H1 (cell line): ENCODE measurements around the gene PHACTR2. TPM values are rescaled to one million over a fixed set of nuclear protein-coding genes. Genes with fewer than 3 reads are reported as not detected.

Source experiments
- CTCF ChIA-PET: fragments of 300-600 bp; sonication (Branson Sonifier 250); formaldehyde crosslinking; loops from one replicate; lab custom pipeline; 2021; ENCODE audit not compliant: partially characterized antibody; lab: Charles Lee
- POLR2A ChIA-PET: fragments of 300-600 bp; sonication (Branson Sonifier 250); formaldehyde crosslinking; loops from one replicate; lab custom pipeline; 2021; ENCODE audit warnings: inconsistent platforms; ENCODE audit not compliant: partially characterized antibody; lab: Charles Lee
- DNase-seq, 2 experiments: peaks; one replicate each; pipeline versions ENCODE4 v3.0.0 to v3.0.0-alpha.2; 2010 to 2022; ENCODE audit warnings: low spot score in 2 of 2, low read depth in 1 of 2, mixed read lengths in 1 of 2
- FAIRE-seq: peaks from 2 replicates; lab custom pipeline; 2011; peaks lifted over from hg19 to GRCh38; lab: Jason Lieb, UNC
- H2AFZ ChIP-seq: 2 replicates; pipeline ENCODE4 v1.8.1; 2012; ENCODE audit warnings: low read length, inconsistent platforms
- H2AK5ac ChIP-seq: 2 replicates; pipeline ENCODE4 v1.6.1; 2013; ENCODE audit warnings: low read depth, low read length
- H2BK120ac ChIP-seq: replicated peaks from 2 replicates; pipeline ENCODE3; 2013; ENCODE audit warnings: low read depth, low read length, inconsistent platforms
- H2BK12ac ChIP-seq: 2 replicates; pipeline ENCODE4 v1.6.1; 2013; ENCODE audit warnings: low read depth, low read length
- H2BK15ac ChIP-seq: 2 replicates; pipeline ENCODE4 v1.6.1; 2013; ENCODE audit warnings: low read length
- H2BK20ac ChIP-seq: 2 replicates; pipeline ENCODE4 v1.6.1; 2013; ENCODE audit warnings: low read length
- H2BK5ac ChIP-seq: 2 replicates; pipeline ENCODE4 v1.6.1; 2013; ENCODE audit warnings: low read depth, low read length
- H3K14ac ChIP-seq: 2 replicates; pipeline ENCODE4 v1.6.1; 2013; ENCODE audit warnings: inconsistent platforms; ENCODE audit not compliant: insufficient read length
- H3K18ac ChIP-seq: 2 replicates; pipeline ENCODE4 v1.6.1; 2013; ENCODE audit warnings: low read length; ENCODE audit errors: extremely low read depth
- H3K23ac ChIP-seq: 2 replicates; pipeline ENCODE4 v1.6.1; 2013; ENCODE audit warnings: inconsistent platforms; ENCODE audit not compliant: insufficient read length
- H3K23me2 ChIP-seq: 2 replicates; pipeline ENCODE4 v1.6.1; 2013; ENCODE audit warnings: low read depth, low read length
- H3K27ac ChIP-seq: 2 replicates; pipeline ENCODE4 v1.6.1; 2011; ENCODE audit warnings: low read depth, low read length, inconsistent platforms
- H3K27me3 ChIP-seq, 4 experiments: replicated peaks in 1 of 4; 1 replicate in 1 of 4; 2 replicates in 3 of 4; pipeline versions ENCODE4 v1.6.1 to v1.8.1; 2011 to 2013; ENCODE audit warnings: low read length in 3 of 4, mild to moderate bottlenecking in 3 of 4, inconsistent platforms in 2 of 4, mixed read lengths in 2 of 4, moderate library complexity in 1 of 4; ENCODE audit not compliant: control insufficient read depth in 3 of 4, insufficient read depth in 3 of 4; ENCODE audit errors: extremely low read depth in 1 of 4
- H3K36me3 ChIP-seq, 4 experiments: 2 replicates each; pipeline versions ENCODE4 v1.6.1 to v1.8.1; 2011 to 2013; ENCODE audit warnings: mild to moderate bottlenecking in 4 of 4, low read length in 3 of 4, moderate library complexity in 2 of 4, control low read depth in 1 of 4, inconsistent platforms in 1 of 4; ENCODE audit not compliant: insufficient read depth in 4 of 4, control insufficient read depth in 2 of 4
- H3K4ac ChIP-seq: replicated peaks from 2 replicates; pipeline ENCODE3; 2013; ENCODE audit warnings: low read length, low read depth, mixed read lengths, inconsistent platforms; ENCODE audit not compliant: insufficient read length
- H3K4me1 ChIP-seq, 4 experiments: replicated peaks in 1 of 4; 1 replicate in 1 of 4; 2 replicates in 3 of 4; pipeline versions ENCODE4 v1.6.1 to v1.8.1; 2011 to 2013; ENCODE audit warnings: low read length in 3 of 4, inconsistent platforms in 2 of 4, mixed read lengths in 1 of 4; ENCODE audit not compliant: insufficient read depth in 4 of 4, control insufficient read depth in 3 of 4
- H3K4me2 ChIP-seq, 2 experiments: 2 replicates each; pipeline versions ENCODE4 v1.6.1 to v1.8.1; 2011 to 2013; ENCODE audit warnings: low read depth in 2 of 2, low read length in 2 of 2, control low read depth in 1 of 2, inconsistent platforms in 1 of 2, mild to moderate bottlenecking in 1 of 2; ENCODE audit not compliant: insufficient read depth in 1 of 2
- H3K4me3 ChIP-seq, 4 experiments: fragments of 200-600, 300-600 bp in 1 of 4; sonication (generic), shearing (Covaris generic), sonication (Bioruptor Twin) in 1 of 4; 2 replicates each; pipeline versions ENCODE4 v1.5.1 to v1.8.1; 2011 to 2016; ENCODE audit warnings: low read length in 4 of 4, low read depth in 3 of 4, control low read depth in 2 of 4, inconsistent platforms in 2 of 4, mild to moderate bottlenecking in 2 of 4, mixed read lengths in 1 of 4, moderate library complexity in 1 of 4; ENCODE audit not compliant: insufficient read depth in 2 of 4; ENCODE audit errors: extremely low read depth in 1 of 4
- H3K56ac ChIP-seq: replicated peaks from 2 replicates; pipeline ENCODE3; 2013; ENCODE audit warnings: low read depth, mild to moderate bottlenecking, mixed read lengths, low read length, inconsistent platforms; ENCODE audit not compliant: insufficient read length
- H3K79me1 ChIP-seq: 2 replicates; pipeline ENCODE4 v1.6.1; 2013; ENCODE audit warnings: low read depth, low read length, control low read depth
- H3K79me2 ChIP-seq, 2 experiments: 2 replicates each; pipeline versions ENCODE4 v1.6.1 to v1.8.1; 2012 to 2013; ENCODE audit warnings: low read length in 2 of 2, mild to moderate bottlenecking in 2 of 2, inconsistent platforms in 1 of 2; ENCODE audit not compliant: insufficient read depth in 2 of 2, control insufficient read depth in 1 of 2
- H3K9ac ChIP-seq, 4 experiments: replicated peaks in 1 of 4; 1 replicate in 1 of 4; 2 replicates in 3 of 4; pipeline versions ENCODE4 v1.6.1 to v1.8.1; 2011 to 2013; ENCODE audit warnings: low read depth in 3 of 4, low read length in 3 of 4, control low read depth in 2 of 4, mild to moderate bottlenecking in 2 of 4, moderate library complexity in 2 of 4, inconsistent platforms in 1 of 4; ENCODE audit errors: extremely low read depth in 1 of 4
- H3K9me3 ChIP-seq, 2 experiments: 2 replicates each; pipeline versions ENCODE4 v1.6.1 to v1.8.1; 2012 to 2013; ENCODE audit warnings: mild to moderate bottlenecking in 2 of 2, moderate library complexity in 2 of 2, control low read depth in 1 of 2, inconsistent platforms in 1 of 2, low read depth in 1 of 2, low read length in 1 of 2, mixed read lengths in 1 of 2; ENCODE audit not compliant: insufficient read depth in 2 of 2
- H4K20me1 ChIP-seq, 2 experiments: replicated peaks in 1 of 2; 2 replicates each; pipeline versions ENCODE3 to v1.8.1; 2011 to 2013; ENCODE audit warnings: inconsistent platforms in 2 of 2, low read length in 2 of 2, mild to moderate bottlenecking in 1 of 2; ENCODE audit not compliant: insufficient read depth in 2 of 2, control insufficient read depth in 1 of 2
- H4K5ac ChIP-seq: 2 replicates; pipeline ENCODE4 v1.6.1; 2013; ENCODE audit warnings: low read length, low read depth, mixed read lengths, inconsistent platforms; ENCODE audit not compliant: insufficient read length
- H4K8ac ChIP-seq: 2 replicates; pipeline ENCODE4 v1.8.0; 2013; ENCODE audit warnings: mild to moderate bottlenecking, moderate library complexity, low read length, inconsistent platforms; ENCODE audit not compliant: insufficient read depth; ENCODE audit errors: extremely low read depth
- H4K91ac ChIP-seq: replicated peaks from 2 replicates; pipeline ENCODE3; 2013; ENCODE audit warnings: low read length, mixed read lengths, inconsistent platforms; ENCODE audit not compliant: insufficient read length
- BRCA1 ChIP-seq: IDR thresholded peaks from 2 replicates; pipeline ENCODE4 v1.6.1; 2012; ENCODE audit warnings: low read depth, low read length, improper control_type of control experiment
- FOSL1 ChIP-seq: IDR thresholded peaks from 2 replicates; pipeline ENCODE4 v1.6.1; 2011; ENCODE audit warnings: mild to moderate bottlenecking, low read depth, low read length, moderate library complexity; ENCODE audit not compliant: insufficient read depth
- JUND ChIP-seq: IDR thresholded peaks from 2 replicates; pipeline ENCODE4 v1.6.1; 2011; ENCODE audit warnings: mild to moderate bottlenecking, improper control_type of control experiment, low read length
- POLR2A ChIP-seq, 2 experiments: IDR thresholded peaks; 1 replicate in 1 of 2; 2 replicates in 1 of 2; pipeline ENCODE4 v1.6.1; 2011; ENCODE audit warnings: low read depth in 2 of 2, low read length in 2 of 2, mild to moderate bottlenecking in 2 of 2; ENCODE audit errors: control extremely low read depth in 1 of 2
- RNF2 ChIP-seq: fragments of 200-900, 300-1000 bp; sonication (generic); IDR thresholded peaks from 2 replicates; pipeline ENCODE4 v1.7.1; 2016; ENCODE audit warnings: borderline replicate concordance, low read depth, mild to moderate bottlenecking, antibody characterized with exemption, low read length; ENCODE audit not compliant: poor library complexity, severe bottlenecking; ENCODE audit errors: missing control alignments
- SP1 ChIP-seq: IDR thresholded peaks from 2 replicates; pipeline ENCODE4 v1.6.1; 2011; ENCODE audit warnings: low read depth, low read length
- TAF1 ChIP-seq: IDR thresholded peaks from 2 replicates; pipeline ENCODE4 v1.6.1; 2011; ENCODE audit warnings: mild to moderate bottlenecking, low read depth, low read length
- ZNF274 ChIP-seq: IDR thresholded peaks from 2 replicates; pipeline ENCODE4 v1.7.0; 2012; ENCODE audit warnings: low read length, borderline replicate concordance; ENCODE audit errors: extremely low read depth
- WGBS, 2 experiments: shearing (Covaris generic) in 1 of 2; methylation state at CpG; one replicate each; pipeline versions ENCODE4 v1.1.6 to v1.1.7; 2013 to 2015; ENCODE audit warnings: low lambda C conversion rate in 2 of 2, mixed read lengths in 2 of 2, inconsistent platforms in 1 of 2, low coverage in 1 of 2, missing lambda C conversion rate in 1 of 2; ENCODE audit not compliant: insufficient replicate concordance in 2 of 2, insufficient coverage in 1 of 2, insufficient read length in 1 of 2; ENCODE audit errors: extremely low coverage in 1 of 2, missing lambda C conversion rate in 1 of 2; 5-methylcytosine and 5-hydroxymethylcytosine counted together
- polyA plus RNA-seq, 7 experiments: library from polyadenylated mRNA; depleted of rRNA in 3 of 7; stranded (reverse) in 5 of 7; unstranded in 2 of 7; fragments of >200 nt in 5 of 7; fragments of 200-250 nt in 2 of 7; gene quantifications; 1 replicate in 5 of 7; 2 replicates in 1 of 7; 4 replicates in 1 of 7; pipeline versions ENCODE4 v1.2.1 to v1.2.3, GENCODE V29; 2011 to 2013; ENCODE audit warnings: missing spikeins in 2 of 7, mixed read lengths in 2 of 7
- total RNA-seq: library from RNA; stranded (reverse); fragmentation: NEBNext Ultra II Directional; extraction: Animal tissue kit (Norgen Biotek cat#: 25700); gene quantifications from 2 replicates; pipeline ENCODE4 v1.2.1, GENCODE V29; 2021

Gene PHACTR2
- total and polyA plus RNA-seq, 2 of the 8 experiments (the other 6 are each of a cell fraction or from before 2014, with no cell fraction given), result 16.9 to 131 TPM

GRCh38 chr6:143680141-143680540 lies 2.4 kb downstream of the PHACTR2 start:
- H3K27me3 ChIP-seq, result no peaks in the 10 kb centered on the region
- H3K9ac ChIP-seq, result no peak overlapping the region; a peak in 1 of 7 replicates
- H3K79me1 ChIP-seq, result no peaks in the 10 kb centered on the region
- H3K23me2 ChIP-seq, result no peaks in the 10 kb centered on the region
- H3K4me3 ChIP-seq, result peak overlapping the region; percentile 8 to 90 (median 77); a peak in 5 of 8 replicates
- no peak overlapping the region for H2BK120ac ChIP-seq
- FAIRE-seq (no peak), DNase-seq (no peak)
- H3K4me1 ChIP-seq, result peaks cover 0 to 14% (median 3%) of the 10 kb centered on the region in 4 experiments; a peak in 4 of 7 replicates
- 56% methylated on average over 5 of the region's 5 CpGs; no CpG with 5 or more reads in 1 of the 2 experiments for WGBS, 2 experiments
- no peak overlapping the region for H2AK5ac ChIP-seq
- H4K8ac ChIP-seq, result no peak overlapping the region
- H3K56ac ChIP-seq, result no peak overlapping the region
- no peak overlapping the region for H4K5ac ChIP-seq
- POLR2A ChIA-PET, result interaction anchor here (0.8 to 3.5 kb wide), 2 partner anchors 9 to 166 kb away, joined by 3 to 20 read pairs; no protein-coding TSS in a partner anchor
- no peak overlapping the region for H4K91ac ChIP-seq
- peak overlapping the region; percentile 58 to 68 for H3K4me2 ChIP-seq
- no peak overlapping the region for H2BK5ac ChIP-seq
- H3K27ac ChIP-seq, result no peak overlapping the region
- H3K4ac ChIP-seq, result no peak overlapping the region
- CTCF ChIA-PET, result interaction anchor here (1.1 kb wide), 1 partner anchor 20 kb away, joined by 4 read pairs; no protein-coding TSS in a partner anchor
- peaks cover 4 to 5% of the 10 kb centered on the region in 2 experiments; a peak in 2 of 4 replicates for H3K9me3 ChIP-seq
- no peak overlapping the region for H3K14ac ChIP-seq
- peaks cover 17 to 70% of the 10 kb centered on the region in 2 experiments for H3K79me2 ChIP-seq
- no peak overlapping the region for H3K18ac ChIP-seq
- H2AFZ ChIP-seq, result no peak overlapping the region
- H2BK20ac ChIP-seq, result no peak overlapping the region
- no peak overlapping the region for H3K23ac ChIP-seq
- no peak overlapping the region for H2BK12ac ChIP-seq
- H4K20me1 ChIP-seq, result no peaks in the 10 kb centered on the region
- H3K36me3 ChIP-seq, result peaks cover 0 to 5% (median 2%) of the 10 kb centered on the region in 4 experiments; a peak in 2 of 8 replicates
- H2BK15ac ChIP-seq, result no peak overlapping the region
- no peak for TF ChIP-seq SP1
- TF ChIP-seq RNF2, result no peak
- TF ChIP-seq ZNF274, result no peak
- TF ChIP-seq FOSL1, result no peak
- TF ChIP-seq TAF1, result no peak
- TF ChIP-seq POLR2A (IDR thresholded peaks at IDR 0.05; ENCODE audit: control extremely low read depth in 1 of 2, low read depth in 2 of 2, low read length in 2 of 2), result no peak
- no peak for TF ChIP-seq BRCA1
- TF ChIP-seq JUND, result no peak
